CD14-positive monocyte (primary cell): ENCODE data around the gene EXOC4. TPM values are rescaled to one million over a fixed set of nuclear protein-coding genes. Genes with fewer than 3 reads are reported as not detected.

Source experiments
- DNase-seq, 3 donors: peaks; one replicate each; pipeline ENCODE4 v3.0.0-alpha.2; 2011 to 2022
- H2AFZ ChIP-seq: 2 replicates; pipeline ENCODE4 v1.6.0; 2012; ENCODE audit warnings: mild to moderate bottlenecking, low read depth, low read length, inconsistent platforms; ENCODE audit not compliant: insufficient read depth, poor library complexity, severe bottlenecking
- H3K27ac ChIP-seq, 2 donors: 1 replicate in 1 of 2; 2 replicates in 1 of 2; pipeline ENCODE4 v1.5.1; 2012 to 2013; ENCODE audit warnings: low read length in 2 of 2, control low read depth in 1 of 2, inconsistent platforms in 1 of 2, low read depth in 1 of 2, mild to moderate bottlenecking in 1 of 2
- H3K27me3 ChIP-seq, 2 donors: one replicate each; pipeline versions ENCODE4 v1.6.0 to v1.6.1; 2011 to 2013; ENCODE audit warnings: low read length in 2 of 2; ENCODE audit not compliant: control insufficient read depth in 2 of 2, insufficient read depth in 2 of 2
- H3K36me3 ChIP-seq, 2 donors: replicated peaks in 1 of 2; 1 replicate in 1 of 2; 2 replicates in 1 of 2; pipeline versions ENCODE4 v1.5.1 to v1.6.1; 2012 to 2013; ENCODE audit warnings: low read length in 2 of 2, control low read depth in 1 of 2, inconsistent platforms in 1 of 2, mild to moderate bottlenecking in 1 of 2; ENCODE audit not compliant: insufficient read depth in 2 of 2, control insufficient read depth in 1 of 2
- H3K4me1 ChIP-seq, 2 donors: 1 replicate in 1 of 2; 2 replicates in 1 of 2; pipeline versions ENCODE4 v1.5.1 to v1.6.1; 2012 to 2013; ENCODE audit warnings: low read length in 2 of 2, control low read depth in 1 of 2, inconsistent platforms in 1 of 2, mild to moderate bottlenecking in 1 of 2, moderate library complexity in 1 of 2; ENCODE audit not compliant: insufficient read depth in 2 of 2, control insufficient read depth in 1 of 2
- H3K4me2 ChIP-seq: replicated peaks from 2 replicates; pipeline ENCODE3; 2012; ENCODE audit warnings: low read length, moderate library complexity, mild to moderate bottlenecking; ENCODE audit not compliant: poor library complexity, severe bottlenecking; ENCODE audit errors: extremely low read depth
- H3K4me3 ChIP-seq, 3 experiments: fragments of 200-600 bp in 1 of 3; sonication (generic) in 1 of 3; replicated peaks in 1 of 3; 1 replicate in 2 of 3; 2 replicates in 1 of 3; pipeline ENCODE4 v1.5.1; 2011 to 2013; ENCODE audit warnings: low read length in 3 of 3, mild to moderate bottlenecking in 3 of 3, control low read depth in 2 of 3, low read depth in 2 of 3, inconsistent platforms in 1 of 3, moderate library complexity in 1 of 3
- H3K79me2 ChIP-seq: 2 replicates; pipeline ENCODE4 v1.6.0; 2012; ENCODE audit warnings: mild to moderate bottlenecking, control low read depth, inconsistent platforms, low read length, moderate library complexity; ENCODE audit not compliant: insufficient read depth
- H3K9ac ChIP-seq: 2 replicates; pipeline ENCODE4 v1.6.0; 2017; ENCODE audit warnings: low read length, mild to moderate bottlenecking; ENCODE audit not compliant: insufficient read depth, poor library complexity, severe bottlenecking
- H3K9me3 ChIP-seq, 2 donors: replicated peaks in 1 of 2; 1 replicate in 1 of 2; 2 replicates in 1 of 2; pipeline versions ENCODE4 v1.5.1 to v1.6.1; 2012 to 2013; ENCODE audit warnings: low read length in 2 of 2, control low read depth in 1 of 2; ENCODE audit not compliant: control insufficient read depth in 1 of 2, insufficient read depth in 1 of 2
- H4K20me1 ChIP-seq: 2 replicates; pipeline ENCODE4 v1.6.0; 2012; ENCODE audit warnings: mild to moderate bottlenecking, low read length, control low read depth, moderate library complexity; ENCODE audit not compliant: insufficient read depth
- H3K27ac Mint-ChIP-seq, 7 donors: one replicate each; pipeline ENCODE4 v1.8.0; 2020; ENCODE audit warnings: mild to moderate bottlenecking in 7 of 7, mixed read lengths in 7 of 7, moderate library complexity in 6 of 7, inconsistent platforms in 2 of 7
- H3K27me3 Mint-ChIP-seq, 3 donors: one replicate each; pipeline ENCODE4 v1.8.0; 2021 to 2022; ENCODE audit warnings: low read depth in 3 of 3, mild to moderate bottlenecking in 3 of 3, mixed read lengths in 3 of 3, moderate library complexity in 3 of 3, inconsistent platforms in 1 of 3
- H3K36me3 Mint-ChIP-seq, 2 donors: one replicate each; pipeline ENCODE4 v1.8.0; 2020; ENCODE audit warnings: mixed read lengths in 2 of 2, inconsistent platforms in 1 of 2, mild to moderate bottlenecking in 1 of 2
- H3K4me1 Mint-ChIP-seq: one replicate; pipeline ENCODE4 v1.8.0; 2020; ENCODE audit warnings: mild to moderate bottlenecking, mixed read lengths
- H3K4me3 Mint-ChIP-seq, 2 donors: one replicate each; pipeline ENCODE4 v1.8.0; 2020; ENCODE audit warnings: mild to moderate bottlenecking in 2 of 2, mixed read lengths in 2 of 2, moderate library complexity in 1 of 2
- H3K9me3 Mint-ChIP-seq, 7 donors: one replicate each; pipeline ENCODE4 v1.8.0; 2020 to 2022; ENCODE audit warnings: mixed read lengths in 7 of 7, mild to moderate bottlenecking in 6 of 7, moderate library complexity in 6 of 7, inconsistent platforms in 2 of 7
- WGBS: methylation state at CpG from one replicate; pipeline ENCODE4 v1.1.5; 2013; ENCODE audit warnings: missing lambda C conversion rate; ENCODE audit not compliant: insufficient coverage; 5-methylcytosine and 5-hydroxymethylcytosine counted together
- intact Hi-C, 2 donors: fragments of 100-400 bp; cut with micrococcal nuclease; formaldehyde crosslinking; loops; one replicate each; pipeline versions ENCODE4 v1.15.0 to v1.15.1; 2023
- polyA plus RNA-seq, 3 donors: library from polyadenylated mRNA; depleted of rRNA in 1 of 3; unstranded in 2 of 3; stranded (reverse) in 1 of 3; fragments of 300-500 nt in 2 of 3; fragments of >200 nt in 1 of 3; fragmentation: Illumina TruSeq in 2 of 3; gene quantifications; 1 replicate in 2 of 3; 2 replicates in 1 of 3; pipeline ENCODE4 v1.2.3, GENCODE V29; 2012 to 2021
- TF ChIP-seq, protein P1 (sequence below): fragments of 200-600 bp; IDR thresholded peaks from one replicate; pipeline ENCODE4 v1.8.0; 2022; ENCODE audit warnings: antibody characterized with exemption, mild to moderate bottlenecking

EXOC4 gene
- polyA plus RNA-seq, 3 donors: 20.6 to 22.3 (median 22.3) TPM

DNA sequence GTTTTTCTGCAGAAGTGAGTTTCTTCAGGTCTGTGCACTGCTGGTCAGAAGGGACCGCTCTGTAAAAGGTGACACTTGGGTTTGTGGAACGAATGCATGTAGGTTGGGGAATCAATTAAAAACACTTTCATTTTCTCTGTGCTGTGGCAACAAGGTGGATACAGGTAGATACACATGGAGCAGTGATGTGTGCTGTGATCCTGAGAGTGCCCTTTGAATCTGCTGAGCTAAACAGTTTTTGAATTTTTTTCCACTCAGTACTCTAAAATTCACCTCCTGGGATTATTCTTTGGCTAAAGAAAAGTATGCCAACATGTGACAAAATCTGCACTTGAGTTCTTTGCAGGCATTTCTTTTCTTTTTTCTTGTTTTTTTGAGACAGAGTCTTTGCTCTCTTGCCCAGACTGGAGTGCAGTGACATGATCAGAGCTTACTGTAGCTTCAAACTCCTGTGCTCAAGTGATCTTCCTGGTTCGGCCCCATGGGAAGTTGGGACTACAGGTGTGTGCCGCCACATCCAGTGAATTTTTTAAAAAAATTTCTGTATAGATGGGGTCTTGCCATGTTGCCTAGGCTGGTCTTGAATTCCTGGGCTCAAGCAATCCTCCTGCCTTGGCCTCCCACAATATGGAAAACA lies 338.9 kb downstream of the EXOC4 start:
- no CpG with 5 or more reads among the region's 4 CpGs for WGBS
- Histone ChIP-seq H3K36me3 (no peaks in the 10 kb centered on the region), H3K4me2 (no peak overlapping the region), H3K4me1 (no peaks in the 10 kb centered on the region), H3K27ac (no peak overlapping the region), H4K20me1 (no peaks in the 10 kb centered on the region), H3K4me3 (no peak overlapping the region), H3K9me3 (no peaks in the 10 kb centered on the region), H3K9ac (no peak overlapping the region), H2AFZ (no peak overlapping the region), H3K27me3 (no peaks in the 10 kb centered on the region), H3K79me2 (no peaks in the 10 kb centered on the region)
- no peak for DNase-seq
- Mint-ChIP-seq H3K4me1 (peaks cover 4% of the 10 kb centered on the region), H3K9me3 (no peaks in the 10 kb centered on the region), H3K36me3 (peaks cover 0 to 3% of the 10 kb centered on the region in 2 donors), H3K27me3 (no peaks in the 10 kb centered on the region), H3K4me3 (no peak overlapping the region), H3K27ac (peak overlapping the region in 1 of 7 donors; percentile 26)
- intact Hi-C loops: no loop called here
- TF ChIP-seq, protein P1, sequence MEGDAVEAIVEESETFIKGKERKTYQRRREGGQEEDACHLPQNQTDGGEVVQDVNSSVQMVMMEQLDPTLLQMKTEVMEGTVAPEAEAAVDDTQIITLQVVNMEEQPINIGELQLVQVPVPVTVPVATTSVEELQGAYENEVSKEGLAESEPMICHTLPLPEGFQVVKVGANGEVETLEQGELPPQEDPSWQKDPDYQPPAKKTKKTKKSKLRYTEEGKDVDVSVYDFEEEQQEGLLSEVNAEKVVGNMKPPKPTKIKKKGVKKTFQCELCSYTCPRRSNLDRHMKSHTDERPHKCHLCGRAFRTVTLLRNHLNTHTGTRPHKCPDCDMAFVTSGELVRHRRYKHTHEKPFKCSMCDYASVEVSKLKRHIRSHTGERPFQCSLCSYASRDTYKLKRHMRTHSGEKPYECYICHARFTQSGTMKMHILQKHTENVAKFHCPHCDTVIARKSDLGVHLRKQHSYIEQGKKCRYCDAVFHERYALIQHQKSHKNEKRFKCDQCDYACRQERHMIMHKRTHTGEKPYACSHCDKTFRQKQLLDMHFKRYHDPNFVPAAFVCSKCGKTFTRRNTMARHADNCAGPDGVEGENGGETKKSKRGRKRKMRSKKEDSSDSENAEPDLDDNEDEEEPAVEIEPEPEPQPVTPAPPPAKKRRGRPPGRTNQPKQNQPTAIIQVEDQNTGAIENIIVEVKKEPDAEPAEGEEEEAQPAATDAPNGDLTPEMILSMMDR: no peak

DNA sequence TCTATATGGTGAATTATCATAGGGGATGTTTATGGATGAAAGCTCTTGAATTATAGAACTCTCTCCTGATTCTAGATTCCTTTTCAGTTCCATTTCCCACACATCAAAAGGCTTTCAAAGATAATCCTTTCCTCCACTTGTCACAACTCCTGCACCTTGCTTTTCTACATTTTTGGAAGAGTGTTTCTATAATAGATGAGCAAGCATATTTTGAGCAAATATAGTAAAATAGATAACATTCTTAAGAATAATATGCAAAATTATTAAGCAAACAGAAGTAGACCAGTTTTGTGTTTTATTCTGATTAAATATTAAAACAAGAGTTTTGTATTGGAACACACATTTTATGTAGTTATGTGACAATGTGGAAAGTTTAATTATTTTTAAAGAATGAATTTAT lies 340.7 kb downstream of the EXOC4 start:
- Histone ChIP-seq H3K36me3 (no peaks in the 10 kb centered on the region), H3K9me3 (no peaks in the 10 kb centered on the region), H3K4me3 (no peak overlapping the region), H4K20me1 (no peaks in the 10 kb centered on the region), H3K27ac (no peak overlapping the region), H2AFZ (no peak overlapping the region), H3K4me1 (no peaks in the 10 kb centered on the region), H3K79me2 (no peaks in the 10 kb centered on the region), H3K9ac (no peak overlapping the region), H3K4me2 (no peak overlapping the region), H3K27me3 (no peaks in the 10 kb centered on the region)
- Mint-ChIP-seq H3K36me3 (peaks cover 0 to 3% of the 10 kb centered on the region in 2 donors), H3K9me3 (peaks cover 0 to 2% (median 0%) of the 10 kb centered on the region in 7 donors), H3K4me3 (no peak overlapping the region), H3K27ac (no peak overlapping the region), H3K27me3 (no peaks in the 10 kb centered on the region), H3K4me1 (no peaks in the 10 kb centered on the region)
- TF ChIP-seq, protein P1: no peak
- intact Hi-C loops: no loop called here
- no peak for DNase-seq
